ENCODE measurements around the gene NPIPB8. TPM values are rescaled to one million over a fixed set of nuclear protein-coding genes. Genes with fewer than 3 reads are reported as not detected.

NPIPB8 gene
- total RNA-seq, 1 donor from 2014 or later: 0.11 TPM

Other genes starting within 250 kb of the NPIPB8 start
- 98.8 and 99.8 TPM in 2 replicates for gene EIF3CL, start 234.2 kb upstream of the NPIPB8 start, total RNA-seq
- gene NPIPB7, start 165.7 kb upstream of the NPIPB8 start, total RNA-seq: 0.34 TPM in 1 of 2 replicates, not detected in the other
- 27.9 and 32.0 TPM in 2 replicates for gene CLN3, start 146.0 kb upstream of the NPIPB8 start, total RNA-seq
- gene APOBR, start 143.4 kb upstream of the NPIPB8 start, total RNA-seq: 2.9 and 3.2 TPM in 2 replicates
- gene IL27, start 131.2 kb upstream of the NPIPB8 start, total RNA-seq: not detected in 2 replicates
- not detected in 2 replicates for gene NUPR1, start 99.1 kb upstream of the NPIPB8 start, total RNA-seq
- gene SGF29, start 84.1 kb upstream of the NPIPB8 start, total RNA-seq: 34.1 and 40.3 TPM in 2 replicates
- gene SULT1A2, start 41.0 kb upstream of the NPIPB8 start, total RNA-seq: 0.24 TPM in 1 of 2 replicates, not detected in the other
- gene SULT1A1, start 28.0 kb upstream of the NPIPB8 start, total RNA-seq: 2.1 and 3.3 TPM in 2 replicates
- 673 and 689 TPM in 2 replicates for gene EIF3C, start 73.4 kb downstream of the NPIPB8 start, total RNA-seq
- gene NPIPB9, start 113.7 kb downstream of the NPIPB8 start, total RNA-seq: 4.6 and 5.7 TPM in 2 replicates
- 285 and 335 TPM in 2 replicates for gene ATXN2L, start 184.9 kb downstream of the NPIPB8 start, total RNA-seq
- gene TUFM, start 208.3 kb downstream of the NPIPB8 start, total RNA-seq: 189 and 206 TPM in 2 replicates
- gene SH2B1, start 225.8 kb downstream of the NPIPB8 start, total RNA-seq: 65.5 and 77.1 TPM in 2 replicates
- 0.71 and 1.0 TPM in 2 replicates for gene ATP2A1, start 240.4 kb downstream of the NPIPB8 start, total RNA-seq

Data from activated B cell treated with CpG ODN at 0.5 μM for 24 hours (primary cell).